GM21367 (cell line): ENCODE measurements around the gene SLIT3.

Source experiments
- ATAC-seq: cut with Tn5 transposase; IDR thresholded peaks from one replicate; pipeline ENCODE4 v1.9.1; 2021; ENCODE audit not compliant: unreplicated experiment

SLIT3 gene

DNA sequence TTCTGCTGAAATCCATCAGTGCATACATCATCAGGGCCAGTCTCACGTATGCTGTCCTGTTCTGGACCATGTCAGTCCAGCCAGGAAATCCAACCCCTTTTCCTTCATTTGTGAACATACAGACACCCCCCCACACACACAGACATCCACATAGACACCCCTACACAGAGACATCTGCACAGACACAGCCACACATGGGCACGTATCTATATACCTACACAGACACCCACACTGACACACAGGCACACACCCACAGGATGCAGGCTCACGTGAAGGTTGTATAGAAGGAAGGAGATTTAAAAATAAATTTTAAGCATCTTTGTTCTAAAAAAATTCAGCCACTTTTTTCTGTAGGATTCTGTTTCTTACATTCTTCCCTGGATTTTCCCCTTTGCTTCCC lies 325.6 kb downstream of the SLIT3 start:
- ATAC-seq = no peak

DNA sequence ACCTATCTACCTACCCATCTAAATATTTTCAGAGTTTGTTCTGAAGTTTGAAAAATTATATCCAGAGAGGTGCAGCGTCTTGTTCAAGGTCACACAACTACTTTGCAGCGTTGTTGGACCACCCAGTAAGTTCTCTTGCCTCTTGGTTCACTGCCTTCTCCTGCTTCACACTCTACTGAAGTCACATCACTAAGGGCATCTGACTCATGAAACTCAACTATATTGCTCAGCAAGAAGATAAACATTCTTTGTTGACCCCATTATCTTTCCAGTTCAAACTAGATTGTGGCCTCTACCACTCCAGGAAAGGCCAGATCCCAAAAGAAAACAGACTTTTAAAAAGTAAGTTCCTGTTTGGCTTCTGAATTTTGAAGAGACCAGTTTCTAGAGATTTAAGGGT lies 326.9 kb downstream of the SLIT3 start:
- ATAC-seq = no peak

DNA sequence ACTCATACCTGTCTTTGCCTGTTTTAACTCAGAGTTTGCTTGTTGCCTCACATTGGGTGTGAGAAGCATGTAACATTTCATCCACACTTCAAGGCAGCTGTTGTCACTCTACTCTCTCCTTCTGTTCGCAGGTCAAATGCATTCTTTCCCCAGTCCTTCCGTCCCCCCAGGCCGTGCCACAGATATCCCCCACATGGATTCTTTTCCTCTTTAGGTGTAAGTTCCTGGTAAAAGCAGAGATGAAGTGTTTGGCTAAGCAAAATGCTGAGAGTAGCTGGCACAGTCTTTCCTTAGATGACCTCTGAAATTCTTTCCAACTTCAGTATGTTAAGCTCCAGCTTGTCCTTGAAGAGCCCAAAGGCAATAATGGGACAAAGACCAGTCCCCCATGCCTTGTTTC lies 328.2 kb downstream of the SLIT3 start:
- ATAC-seq = no peak

DNA sequence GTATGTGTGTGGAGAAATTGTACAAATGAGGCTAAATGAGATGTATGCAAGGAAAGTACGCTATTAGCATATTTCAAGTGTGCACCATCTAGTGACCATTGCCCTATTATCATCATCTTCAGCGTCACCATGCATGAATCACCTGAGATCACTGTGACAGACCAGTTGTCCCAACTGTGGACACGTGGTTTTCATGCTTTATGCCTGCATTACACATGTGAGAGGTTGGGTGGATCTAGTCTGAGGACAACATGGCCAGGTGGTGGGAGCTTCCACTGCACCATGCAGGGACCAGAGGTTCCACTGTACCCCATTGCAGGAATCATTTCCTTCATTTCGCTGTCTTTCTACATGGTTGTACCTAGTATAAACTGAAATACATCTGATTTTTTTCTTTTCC lies 329.8 kb downstream of the SLIT3 start:
- ATAC-seq = no peak

DNA sequence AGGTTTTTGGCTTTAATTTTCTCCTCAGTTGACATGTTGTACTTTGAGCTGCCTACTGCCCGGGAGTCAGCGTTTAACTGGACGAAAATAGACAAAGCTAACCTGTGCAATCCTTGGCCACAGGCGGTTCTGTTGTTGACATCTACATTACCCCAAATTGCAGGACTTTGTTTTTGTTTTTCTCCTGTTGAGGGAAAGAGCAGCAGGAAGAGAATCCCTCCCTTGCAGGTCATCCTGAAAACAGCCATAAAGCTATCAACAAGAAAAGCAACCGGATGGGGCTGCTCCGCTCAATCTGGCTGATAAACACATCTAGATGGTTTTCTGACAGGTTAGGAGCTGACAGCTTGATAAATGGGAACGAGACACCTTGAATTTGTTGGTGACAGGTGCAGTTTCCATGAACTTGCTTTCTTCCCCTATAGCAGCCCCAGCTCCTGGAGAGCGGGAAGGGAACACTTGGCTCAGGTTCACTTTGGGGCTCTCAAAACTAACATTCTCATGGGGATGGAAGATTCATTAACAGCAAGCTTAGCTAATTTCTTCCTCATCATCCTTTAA lies 331.5 kb downstream of the SLIT3 start:
- ATAC-seq = no peak

DNA sequence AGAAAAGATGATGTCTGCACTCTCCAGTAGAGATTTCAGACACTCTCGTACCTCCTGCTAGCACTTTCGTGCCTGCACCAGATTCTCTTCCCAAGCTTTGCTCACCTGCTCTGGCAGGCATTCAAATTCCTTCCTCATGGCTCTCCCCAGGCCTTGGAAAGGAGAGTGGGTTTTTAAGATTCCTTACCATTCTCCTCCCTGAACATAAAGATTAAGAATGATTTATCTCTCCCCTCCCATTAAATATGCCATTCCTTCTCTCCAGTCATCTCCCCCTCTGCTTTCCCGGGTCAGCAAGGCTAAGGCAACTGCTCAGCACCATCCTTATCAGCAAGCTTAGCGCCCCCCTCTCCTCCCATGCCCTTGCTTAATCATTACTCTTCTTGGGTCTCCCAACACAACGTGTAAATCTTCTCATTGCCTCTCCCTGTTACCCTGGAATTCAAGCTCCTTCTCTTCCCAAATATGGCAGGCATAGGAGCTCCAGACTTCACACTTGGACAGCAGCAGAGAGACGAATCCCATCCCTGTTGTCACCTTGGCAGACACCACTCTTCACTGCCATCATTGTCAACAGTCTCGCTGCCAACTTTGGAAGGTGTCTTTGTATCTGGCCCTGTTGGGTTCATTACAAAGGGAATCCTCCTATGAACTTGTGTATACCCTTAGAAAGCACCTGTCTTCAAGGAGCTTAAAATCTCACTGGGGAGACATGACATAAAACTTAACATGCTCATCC lies 332.9 kb downstream of the SLIT3 start:
- no peak for ATAC-seq

DNA sequence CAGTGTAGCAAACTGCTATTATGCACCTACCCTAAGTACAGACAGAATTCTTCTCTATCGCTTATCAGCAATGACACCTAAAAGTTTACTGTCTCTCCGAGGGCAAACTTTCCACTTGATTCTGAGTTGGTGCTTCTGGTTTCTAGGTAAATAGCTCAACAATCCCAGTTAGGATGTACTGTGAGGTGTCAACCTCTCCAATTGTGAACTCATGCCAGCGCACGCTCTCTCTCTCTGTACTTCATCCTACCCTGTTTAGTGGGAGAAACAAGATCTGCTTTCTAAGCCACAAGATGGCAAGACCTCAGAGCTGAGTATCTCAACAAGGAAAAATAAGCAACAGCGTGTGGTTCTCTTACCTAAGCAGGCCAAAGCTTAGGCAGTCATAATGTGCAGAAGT lies 335.3 kb downstream of the SLIT3 start:
- ATAC-seq = no peak

DNA sequence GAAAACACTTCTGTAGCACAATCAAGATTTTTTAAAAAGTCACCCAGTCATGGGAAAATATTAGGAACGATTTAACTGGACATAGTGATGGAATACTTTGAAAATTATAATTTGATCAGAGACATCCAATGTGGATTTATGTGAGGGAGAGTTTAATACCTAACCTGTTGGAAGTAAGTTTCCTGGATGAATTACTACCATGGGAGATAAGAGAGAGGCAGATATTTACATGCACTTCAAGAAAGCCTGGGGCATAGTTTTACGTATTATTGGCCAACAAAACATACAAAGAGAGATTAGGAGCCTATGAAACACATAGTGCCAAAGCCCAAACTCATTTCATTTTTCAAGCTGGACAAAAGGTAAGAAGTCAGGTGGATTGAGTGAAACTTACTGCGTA lies 336.8 kb downstream of the SLIT3 start:
- no peak for ATAC-seq

DNA sequence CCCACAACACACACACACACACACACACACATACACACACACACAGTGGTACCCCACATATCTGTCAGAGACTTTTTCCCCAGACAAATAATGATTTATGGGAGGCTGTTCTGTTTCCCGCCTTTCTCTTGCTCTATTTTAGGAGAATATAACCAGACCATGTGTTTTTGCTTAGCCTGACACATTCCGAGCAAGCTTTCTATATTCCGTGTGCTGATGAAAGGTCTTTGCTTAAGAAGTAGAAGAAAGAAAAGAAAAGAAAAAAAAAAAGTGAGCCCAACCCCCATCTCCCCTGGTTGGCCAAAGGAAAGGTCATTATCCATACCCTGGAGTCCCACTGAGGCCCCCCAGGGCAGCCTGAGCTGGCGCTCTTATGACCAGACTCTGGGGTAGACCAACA lies 338.6 kb downstream of the SLIT3 start:
- no peak for ATAC-seq

DNA sequence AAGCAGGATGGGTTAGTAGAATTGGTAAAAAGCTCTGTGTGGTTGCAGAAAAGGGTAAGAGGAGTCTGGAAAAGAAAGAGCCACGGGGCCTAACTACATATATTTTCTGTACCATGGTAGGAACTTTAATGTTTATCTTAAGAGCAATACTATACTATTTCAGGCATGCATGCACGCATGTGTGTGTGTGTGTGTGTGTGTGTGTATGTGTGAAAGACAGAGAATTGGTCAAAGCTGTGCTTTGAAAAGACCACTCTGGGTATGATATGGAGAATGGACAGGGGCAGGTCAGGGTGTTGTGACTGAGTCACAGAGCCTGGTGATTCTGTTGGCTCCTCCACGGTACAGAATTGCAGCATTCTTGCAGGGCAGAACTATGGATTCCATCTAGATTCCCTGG lies 339.3 kb downstream of the SLIT3 start:
- no peak for ATAC-seq

DNA sequence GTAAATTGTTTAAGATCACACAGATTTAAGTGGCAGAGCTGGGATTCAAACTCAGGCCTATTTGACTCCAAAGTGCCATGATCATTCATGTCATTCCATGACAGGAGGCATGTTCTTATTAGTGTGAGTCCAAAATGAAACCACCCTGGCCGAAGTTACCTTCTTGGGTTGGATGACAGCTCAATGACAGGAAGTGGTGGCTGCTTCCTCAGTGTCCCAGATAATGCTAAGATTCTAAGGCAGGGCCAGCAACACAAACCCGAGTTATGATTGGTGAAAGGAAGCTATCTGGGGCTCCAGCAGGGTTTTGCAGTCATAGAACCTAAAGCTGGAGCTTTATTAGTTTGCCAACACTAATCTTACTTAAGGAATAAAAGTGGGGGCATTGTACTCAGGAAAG lies 340.4 kb downstream of the SLIT3 start:
- ATAC-seq = no peak

DNA sequence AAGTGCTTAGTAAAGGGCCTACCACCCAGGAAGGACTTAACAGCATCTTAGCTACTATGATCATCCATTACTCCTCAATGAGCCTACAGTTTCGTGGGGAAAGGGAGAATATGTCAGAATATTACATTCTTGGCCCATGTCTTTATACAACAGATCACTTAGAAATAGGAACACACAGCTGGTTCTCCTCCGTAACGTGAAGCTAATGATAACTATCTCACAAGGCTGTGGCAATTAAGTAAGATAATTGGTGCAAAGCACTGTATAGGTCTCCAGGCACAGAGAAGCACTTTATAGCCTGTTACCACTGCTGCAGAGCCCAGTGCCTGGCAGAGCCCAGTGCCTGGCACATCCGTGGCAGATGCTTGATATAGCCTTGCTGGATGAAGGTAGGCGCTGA lies 347.6 kb downstream of the SLIT3 start:
- ATAC-seq = no peak

DNA sequence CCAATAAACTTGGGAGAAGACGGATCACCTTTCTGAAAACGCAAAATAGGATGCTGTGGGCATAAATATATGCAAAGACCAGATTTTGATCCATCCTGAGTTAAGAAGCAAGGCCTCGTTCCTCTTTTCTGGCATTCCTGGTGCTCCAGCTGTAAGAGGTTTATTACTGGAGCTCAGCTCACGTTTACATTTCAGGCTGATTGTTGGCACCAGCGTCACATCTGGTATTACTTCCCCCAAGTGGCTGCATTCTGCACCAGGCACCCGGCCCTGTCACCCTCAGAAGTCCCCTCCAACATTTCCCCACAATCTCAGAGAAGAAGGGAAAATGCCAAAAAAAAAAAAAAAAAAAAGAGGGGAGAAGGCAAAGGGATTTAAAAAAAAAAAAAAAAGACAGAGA lies 348.7 kb downstream of the SLIT3 start:
- ATAC-seq = no peak

DNA sequence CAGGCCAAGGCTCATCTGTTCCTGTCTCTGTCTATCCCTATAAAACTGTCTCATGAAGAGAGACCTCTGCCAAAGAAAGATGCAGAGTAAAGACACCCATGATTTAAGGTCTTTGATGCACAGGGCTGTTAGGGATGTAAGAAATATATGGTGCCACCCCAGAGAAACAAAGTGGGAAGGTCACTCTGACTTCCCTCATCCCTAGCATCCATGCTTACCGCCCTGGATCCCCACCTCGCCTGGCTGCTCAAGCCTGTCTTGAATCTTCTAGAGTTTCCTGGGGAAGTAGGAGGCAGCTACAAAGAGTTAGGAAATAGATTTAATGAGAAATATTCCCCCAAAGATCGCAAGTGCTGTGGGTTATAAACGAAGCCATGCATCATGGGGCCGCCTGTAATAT lies 349.2 kb downstream of the SLIT3 start:
- ATAC-seq = no peak

DNA sequence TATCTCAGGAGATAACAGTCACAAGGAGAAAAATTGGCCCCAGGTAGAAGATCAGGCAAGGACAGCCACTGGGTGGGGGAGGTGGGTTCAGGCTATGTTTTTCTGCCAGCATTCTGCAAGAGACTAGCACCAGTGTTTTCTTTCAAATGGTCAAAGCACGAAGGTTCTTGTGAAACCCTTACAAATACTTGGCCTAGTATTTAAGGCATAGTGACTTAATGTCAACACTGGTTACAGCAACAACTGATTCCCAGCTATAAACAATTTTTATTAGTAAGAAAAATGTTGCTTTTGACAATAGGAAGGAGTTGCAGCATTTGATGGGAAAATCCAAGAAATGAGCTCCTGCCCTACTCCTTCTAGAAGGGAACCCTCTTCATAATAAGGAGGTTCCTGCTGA lies 349.6 kb downstream of the SLIT3 start:
- ATAC-seq = no peak

DNA sequence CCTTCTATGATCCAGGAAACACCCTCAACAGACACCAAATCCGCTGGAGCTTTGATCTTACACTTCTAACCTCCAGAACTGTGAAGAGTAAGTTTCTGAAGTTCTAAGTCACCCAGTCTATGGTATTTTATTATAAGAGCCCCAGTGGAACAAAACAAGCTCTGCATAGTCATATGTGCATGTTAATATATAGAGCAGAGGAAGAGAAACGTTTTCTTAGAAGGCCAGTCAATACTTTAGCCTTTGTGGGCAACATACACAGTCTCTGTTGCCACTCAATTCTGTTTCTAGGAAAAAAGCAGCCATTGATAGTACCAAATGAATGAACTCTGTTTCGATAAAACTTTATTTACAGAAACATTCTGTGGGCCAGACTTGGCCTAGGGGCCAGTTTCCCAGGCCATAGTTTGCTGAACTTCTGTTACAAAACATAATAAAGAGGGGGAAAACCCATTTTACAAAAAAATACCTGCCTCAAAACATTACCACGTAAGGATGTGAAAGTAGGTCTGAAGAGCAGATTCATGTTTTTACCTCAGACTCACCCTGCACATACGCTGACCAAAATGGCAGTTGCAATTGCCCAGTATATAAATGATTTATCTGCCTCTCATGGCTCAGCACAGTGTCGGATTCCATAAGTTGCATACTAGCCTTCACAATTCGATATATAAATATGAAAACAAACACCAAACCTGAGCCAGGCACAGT lies 350.5 kb downstream of the SLIT3 start:
- ATAC-seq = no peak

DNA sequence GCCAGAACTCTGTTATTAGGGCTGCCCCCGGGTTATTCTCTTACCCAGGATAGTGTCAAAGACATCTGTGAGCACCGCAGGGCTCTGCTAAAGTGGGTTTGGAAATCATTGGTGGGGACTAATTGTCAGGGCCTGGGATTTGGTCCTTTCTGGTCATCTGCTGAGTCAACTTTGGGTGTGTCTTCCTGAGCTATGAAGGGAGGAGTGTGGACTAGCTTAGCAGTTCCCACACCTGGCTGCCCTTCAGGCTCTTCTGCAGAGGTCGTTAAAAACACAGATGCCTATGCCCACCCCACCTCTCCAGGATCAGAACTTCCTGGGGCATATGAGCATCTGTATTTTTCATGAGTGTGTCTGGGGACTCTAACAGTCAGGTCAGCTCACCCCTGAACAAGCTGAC lies 352.2 kb downstream of the SLIT3 start:
- ATAC-seq = no peak

DNA sequence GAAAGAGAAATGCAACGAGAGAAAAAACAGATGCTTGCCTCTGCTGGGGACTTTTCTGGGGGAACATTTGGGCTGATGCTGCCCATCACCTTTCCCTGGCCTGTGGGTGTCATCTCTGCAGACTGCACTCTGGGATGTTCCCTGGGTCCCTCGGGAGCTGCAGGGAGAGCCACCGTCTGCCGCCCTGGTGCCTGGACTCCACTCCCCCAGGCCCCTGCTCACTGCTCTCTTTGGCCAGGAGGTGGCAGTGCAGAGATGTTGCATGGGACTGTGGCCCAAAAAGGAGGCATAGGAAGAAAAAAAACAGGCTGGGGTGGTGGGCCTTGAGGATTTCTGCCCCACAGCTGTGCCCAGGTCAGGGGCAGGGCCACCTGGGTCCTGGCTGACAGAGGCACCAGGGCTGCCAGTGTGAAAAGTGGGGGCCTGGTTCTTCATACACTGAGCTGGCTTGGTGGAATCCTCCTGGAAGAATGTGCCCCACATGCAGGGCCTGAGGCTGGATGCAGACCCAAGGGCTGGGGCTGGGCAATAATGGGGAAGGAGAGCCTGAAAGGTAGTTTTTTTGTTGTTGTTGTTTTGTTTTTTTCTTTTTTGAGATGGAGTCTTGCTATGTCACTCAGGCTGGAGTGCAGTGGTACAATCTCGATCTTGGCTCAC lies 353.6 kb downstream of the SLIT3 start:
- ATAC-seq = peak; percentile 78

DNA sequence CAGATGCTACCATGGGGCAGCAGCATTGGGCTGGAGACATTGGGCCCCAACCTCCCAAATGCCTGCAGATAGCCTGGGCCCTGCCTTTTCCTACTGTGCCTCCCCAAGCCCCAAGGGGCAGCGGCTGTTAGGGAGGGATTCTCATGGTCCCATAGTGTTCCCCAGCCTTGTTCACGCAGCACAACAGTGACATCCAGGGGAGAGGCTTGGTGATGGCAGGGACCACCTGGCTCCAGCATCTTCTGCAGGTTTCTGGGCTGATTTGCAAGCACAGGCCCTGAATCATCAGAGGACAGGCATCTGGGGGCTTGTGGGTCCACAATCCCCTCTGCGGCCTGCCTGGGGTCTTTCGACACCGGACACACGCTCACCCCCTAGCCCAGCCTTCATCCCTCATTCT lies 354.6 kb downstream of the SLIT3 start:
- no peak for ATAC-seq

DNA sequence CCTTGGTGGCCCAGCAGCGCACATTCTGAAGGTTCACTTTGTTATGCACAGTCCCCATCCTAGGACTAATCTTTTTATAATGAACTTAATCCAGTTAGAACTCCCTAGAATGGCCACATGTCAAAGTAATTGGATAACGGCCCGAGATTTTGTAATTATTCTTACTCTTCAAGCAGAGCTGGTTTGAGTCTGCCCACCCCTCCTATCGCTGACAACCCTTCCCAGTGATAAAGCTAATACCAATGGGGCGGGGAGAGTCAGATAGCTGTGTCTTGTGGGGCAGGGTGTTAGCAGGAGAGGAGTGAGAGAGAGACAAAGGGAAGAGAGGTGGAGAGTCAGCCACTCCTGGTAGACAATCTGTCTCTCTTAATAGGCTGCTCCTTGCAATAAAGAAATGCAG lies 356.9 kb downstream of the SLIT3 start:
- no peak for ATAC-seq

DNA sequence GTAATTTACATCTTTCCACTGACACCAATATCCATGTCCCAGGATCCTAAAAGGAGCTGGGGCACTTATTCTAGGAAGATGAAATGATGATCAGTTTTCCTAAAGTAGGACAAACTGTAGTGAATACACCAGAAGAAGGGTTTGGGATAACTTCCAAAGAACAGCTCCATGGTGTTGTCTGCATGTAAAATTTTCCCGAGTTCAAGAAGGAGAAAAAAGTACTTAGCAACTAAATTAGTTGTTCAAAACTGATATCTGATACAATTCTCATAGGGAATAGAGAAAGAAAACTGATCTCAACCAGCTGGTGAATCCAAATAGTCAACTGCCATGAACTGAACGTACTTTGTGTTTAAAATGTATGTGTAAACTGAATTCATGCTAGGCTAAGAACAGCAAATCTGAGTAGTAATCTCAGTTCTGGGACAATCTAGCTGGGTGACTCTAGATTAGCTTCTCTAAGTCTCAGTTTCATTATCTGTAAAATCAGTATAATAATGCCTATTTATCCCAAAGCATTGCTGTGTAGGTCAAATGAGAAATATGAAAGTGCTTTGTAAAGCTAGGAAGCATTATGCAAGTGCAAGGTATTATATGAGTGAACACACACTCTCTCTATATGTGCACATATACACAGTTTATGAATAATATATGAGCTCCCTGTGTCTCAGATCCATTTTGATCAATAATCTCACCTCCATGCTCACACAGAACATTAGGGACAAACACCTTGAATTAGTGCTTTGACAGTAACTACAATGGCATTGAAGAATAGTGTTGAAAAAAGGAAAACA lies 357.7 kb downstream of the SLIT3 start:
- ATAC-seq = no peak
